Muscle layer of duodenum (tissue), 2 donors: ENCODE data around the gene SFT2D1.
"Not testable (repeated sequence)": the region's sequence is repeated elsewhere in the genome, so short reads cannot be mapped to it uniquely, and the experiment has no call there.

Experiments used
- H3K27ac ChIP-seq: one replicate; pipeline ENCODE4 v1.7.0; 2013; ENCODE audit warnings: mild to moderate bottlenecking, low read length
- H3K27me3 ChIP-seq: one replicate; pipeline ENCODE4 v1.7.0; 2013; ENCODE audit warnings: low read depth, mild to moderate bottlenecking, control low read depth, low read length
- H3K36me3 ChIP-seq, 2 donors: one replicate each; pipeline ENCODE4 v1.7.0; 2013; ENCODE audit warnings: low read length in 2 of 2, control low read depth in 1 of 2, mild to moderate bottlenecking in 1 of 2; ENCODE audit not compliant: insufficient read depth in 2 of 2, control insufficient read depth in 1 of 2
- H3K4me1 ChIP-seq, 2 donors: one replicate each; pipeline ENCODE4 v1.7.0; 2013; ENCODE audit warnings: low read length in 2 of 2, mild to moderate bottlenecking in 2 of 2, control low read depth in 1 of 2, moderate library complexity in 1 of 2; ENCODE audit not compliant: insufficient read depth in 2 of 2, control insufficient read depth in 1 of 2
- H3K4me3 ChIP-seq, 2 donors: one replicate each; pipeline ENCODE4 v1.7.0; 2013; ENCODE audit warnings: low read length in 2 of 2, low read depth in 1 of 2, mild to moderate bottlenecking in 1 of 2
- H3K9me3 ChIP-seq, 2 donors: one replicate each; pipeline ENCODE4 v1.7.0; 2013; ENCODE audit warnings: low read length in 2 of 2, control low read depth in 1 of 2, mild to moderate bottlenecking in 1 of 2; ENCODE audit not compliant: control insufficient read depth in 1 of 2
- donor health status: healthy.

The SFT2D1 gene

GRCh38 chr6:166345672-166346071 lies 3.3 kb upstream of the SFT2D1 start:
- H3K4me1 ChIP-seq, H3K27me3 ChIP-seq, H3K36me3 ChIP-seq, H3K27ac ChIP-seq, H3K9me3 ChIP-seq, H3K4me3 ChIP-seq: not testable (repeated sequence)

DNA sequence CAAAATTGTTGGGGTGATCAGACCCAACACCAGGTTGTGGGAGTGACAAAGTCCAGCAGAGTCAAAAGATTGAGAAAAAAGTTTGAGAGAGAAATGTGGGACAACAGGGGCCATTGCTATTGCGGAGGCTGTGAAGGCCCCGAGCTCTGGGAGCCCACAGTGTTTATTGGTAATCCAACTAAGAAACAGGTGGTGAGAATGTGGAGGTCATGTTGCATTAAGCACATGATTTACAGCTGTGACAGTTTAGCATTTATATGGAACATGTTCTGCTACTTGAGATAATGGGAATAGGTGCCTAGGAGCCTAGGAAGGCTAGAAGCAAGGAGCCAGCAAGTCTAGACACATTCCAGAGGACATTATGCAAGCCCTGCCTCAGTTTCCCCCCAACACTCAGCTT lies 2.6 kb upstream of the SFT2D1 start:
- H3K27ac ChIP-seq, H3K36me3 ChIP-seq, H3K9me3 ChIP-seq, H3K4me3 ChIP-seq, H3K27me3 ChIP-seq: not testable (repeated sequence)
- peaks cover 6 to 17% of the 10 kb centered on the region in 2 donors for H3K4me1 ChIP-seq

DNA sequence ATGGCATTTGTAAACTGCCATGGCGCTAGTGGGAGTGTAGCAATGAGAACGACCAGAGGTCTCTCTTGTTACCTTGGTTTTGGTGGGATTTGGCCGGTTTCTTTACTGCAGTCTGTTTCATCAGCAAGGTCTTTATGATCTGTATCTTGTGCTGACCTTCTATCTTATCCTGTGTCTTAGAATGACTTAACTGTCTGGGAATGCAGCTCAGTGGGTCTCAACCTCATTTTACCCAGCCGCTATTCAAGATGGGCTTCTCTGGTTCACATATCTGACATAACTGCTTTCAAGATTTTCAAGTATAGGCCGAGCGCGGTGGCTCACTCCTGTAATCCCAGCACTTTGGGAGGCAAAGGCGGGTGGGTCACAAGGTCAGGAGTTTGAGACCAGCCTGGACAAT lies 1.9 kb upstream of the SFT2D1 start:
- Histone ChIP-seq H3K4me3 (no peak overlapping the region), H3K27ac (no peak overlapping the region), H3K36me3 (no peaks in the 10 kb centered on the region), H3K9me3 (no peaks in the 10 kb centered on the region), H3K4me1 (peaks cover 6 to 17% of the 10 kb centered on the region in 2 donors), H3K27me3 (no peaks in the 10 kb centered on the region)

GRCh38 chr6:166343150-166343487 lies 774 bp upstream of the SFT2D1 start:
- Histone ChIP-seq H3K27me3 (no peaks in the 10 kb centered on the region), H3K9me3 (no peaks in the 10 kb centered on the region), H3K36me3 (no peaks in the 10 kb centered on the region), H3K4me1 (peaks cover 6 to 26% of the 10 kb centered on the region in 2 donors), H3K4me3 (peak overlapping the region; percentile 92 to 94), H3K27ac (peak overlapping the region; percentile 91)

- H3K27ac ChIP-seq = peak overlapping the region; percentile 91
- peaks cover 0 to 7% of the 10 kb centered on the region in 2 donors for H3K36me3 ChIP-seq
- no peaks in the 10 kb centered on the region for H3K9me3 ChIP-seq
- no peaks in the 10 kb centered on the region for H3K27me3 ChIP-seq
- H3K4me3 ChIP-seq = peak overlapping the region; percentile 92 to 94
- peaks cover 6 to 26% of the 10 kb centered on the region in 2 donors for H3K4me1 ChIP-seq
Measured at GRCh38 chr6:166341977-166342348, 382 bp downstream of the SFT2D1 start.

GRCh38 chr6:166341464-166341863 lies 881 bp downstream of the SFT2D1 start:
- Histone ChIP-seq H3K36me3 (peaks cover 0 to 7% of the 10 kb centered on the region in 2 donors), H3K4me1 (peaks cover 6 to 26% of the 10 kb centered on the region in 2 donors), H3K4me3 (peak overlapping the region; percentile 92 to 94), H3K27me3 (no peaks in the 10 kb centered on the region), H3K9me3 (no peaks in the 10 kb centered on the region), H3K27ac (peak overlapping the region; percentile 91)

GRCh38 chr6:166338854-166339253 lies 3.5 kb downstream of the SFT2D1 start:
- Histone ChIP-seq H3K9me3 (no peaks in the 10 kb centered on the region), H3K4me3 (no peak overlapping the region), H3K27me3 (no peaks in the 10 kb centered on the region), H3K4me1 (peaks cover 6 to 27% of the 10 kb centered on the region in 2 donors), H3K27ac (no peak overlapping the region), H3K36me3 (peaks cover 0 to 7% of the 10 kb centered on the region in 2 donors)

- Histone ChIP-seq H3K36me3 (peaks cover 0 to 7% of the 10 kb centered on the region in 2 donors), H3K4me3 (no peak overlapping the region), H3K27ac (no peak overlapping the region), H3K4me1 (peaks cover 6 to 35% of the 10 kb centered on the region in 2 donors), H3K27me3 (no peaks in the 10 kb centered on the region), H3K9me3 (no peaks in the 10 kb centered on the region)
Measured at GRCh38 chr6:166336847-166337246, 5.5 kb downstream of the SFT2D1 start.

DNA sequence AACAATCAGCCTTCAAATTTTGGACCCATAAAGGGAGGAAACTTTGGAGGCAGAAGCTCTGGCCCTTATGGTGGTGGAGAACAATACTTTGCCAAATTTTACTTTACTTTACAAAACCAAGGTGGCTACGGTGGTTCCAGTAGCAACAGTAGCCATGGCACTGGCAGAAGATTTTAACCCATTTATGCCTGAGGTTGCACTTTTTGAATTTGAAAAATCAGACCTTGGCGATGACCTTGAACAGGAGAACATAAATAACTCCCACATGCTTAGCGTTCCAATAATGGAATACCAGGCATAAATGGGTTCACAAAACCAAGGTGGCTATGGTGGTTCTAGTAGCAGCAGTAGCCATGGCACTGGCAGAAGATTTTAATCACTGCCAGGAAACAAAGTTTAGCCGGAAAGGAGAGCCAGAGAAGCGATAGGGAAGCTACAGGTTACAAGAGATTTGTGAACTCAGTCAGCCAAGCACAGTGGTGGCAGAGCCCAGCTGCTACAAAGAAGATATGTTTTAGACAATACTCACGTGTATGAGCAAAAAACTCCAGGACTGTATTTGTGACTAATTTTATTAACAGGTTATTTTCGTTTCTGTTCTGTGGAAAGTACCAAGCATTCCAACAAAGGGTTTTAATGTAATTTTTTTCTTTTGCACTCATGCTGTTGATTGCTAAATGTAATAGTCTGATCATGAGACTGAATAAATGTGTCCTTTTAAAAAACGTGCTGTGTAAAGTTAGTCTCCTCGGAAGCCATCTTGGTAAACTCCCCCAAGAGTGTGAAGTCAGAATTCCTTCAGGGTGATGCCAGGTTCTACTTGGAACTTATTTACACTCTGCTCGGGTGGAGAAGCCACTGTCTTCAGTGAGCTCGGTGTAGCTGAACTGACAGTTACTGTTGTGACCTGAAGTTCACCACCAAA lies 6.7 kb downstream of the SFT2D1 start:
- H3K36me3 ChIP-seq = peaks cover 0 to 7% of the 10 kb centered on the region in 2 donors
- peaks cover 4 to 27% of the 10 kb centered on the region in 2 donors for H3K4me1 ChIP-seq
- no peak overlapping the region for H3K4me3 ChIP-seq
- no peaks in the 10 kb centered on the region for H3K9me3 ChIP-seq
- no peaks in the 10 kb centered on the region for H3K27me3 ChIP-seq
- H3K27ac ChIP-seq = no peak overlapping the region

DNA sequence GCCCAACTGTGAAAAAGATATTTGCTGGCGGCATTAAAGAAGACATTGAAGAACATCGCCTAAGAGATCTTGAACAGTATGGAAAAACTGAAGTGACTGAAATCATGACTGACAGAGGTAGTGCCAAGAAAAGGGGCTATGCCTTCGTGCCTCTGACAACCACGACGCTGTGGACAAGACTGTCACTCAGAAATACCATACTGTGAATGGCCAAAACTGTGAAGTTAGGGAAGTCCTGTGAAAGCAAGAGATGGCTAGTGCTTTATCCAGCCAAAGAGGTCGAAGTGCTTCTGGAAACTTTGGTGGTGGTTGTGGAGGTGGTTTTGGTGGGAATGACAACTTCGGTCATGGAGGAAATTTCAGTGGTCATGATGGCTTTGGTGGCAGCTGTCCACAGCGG lies 7.5 kb downstream of the SFT2D1 start:
- no peak overlapping the region for H3K27ac ChIP-seq
- H3K27me3 ChIP-seq = no peaks in the 10 kb centered on the region
- peaks cover 0 to 7% of the 10 kb centered on the region in 2 donors for H3K36me3 ChIP-seq
- peaks cover 0 to 26% of the 10 kb centered on the region in 2 donors for H3K4me1 ChIP-seq
- H3K9me3 ChIP-seq = no peaks in the 10 kb centered on the region
- no peak overlapping the region for H3K4me3 ChIP-seq

DNA sequence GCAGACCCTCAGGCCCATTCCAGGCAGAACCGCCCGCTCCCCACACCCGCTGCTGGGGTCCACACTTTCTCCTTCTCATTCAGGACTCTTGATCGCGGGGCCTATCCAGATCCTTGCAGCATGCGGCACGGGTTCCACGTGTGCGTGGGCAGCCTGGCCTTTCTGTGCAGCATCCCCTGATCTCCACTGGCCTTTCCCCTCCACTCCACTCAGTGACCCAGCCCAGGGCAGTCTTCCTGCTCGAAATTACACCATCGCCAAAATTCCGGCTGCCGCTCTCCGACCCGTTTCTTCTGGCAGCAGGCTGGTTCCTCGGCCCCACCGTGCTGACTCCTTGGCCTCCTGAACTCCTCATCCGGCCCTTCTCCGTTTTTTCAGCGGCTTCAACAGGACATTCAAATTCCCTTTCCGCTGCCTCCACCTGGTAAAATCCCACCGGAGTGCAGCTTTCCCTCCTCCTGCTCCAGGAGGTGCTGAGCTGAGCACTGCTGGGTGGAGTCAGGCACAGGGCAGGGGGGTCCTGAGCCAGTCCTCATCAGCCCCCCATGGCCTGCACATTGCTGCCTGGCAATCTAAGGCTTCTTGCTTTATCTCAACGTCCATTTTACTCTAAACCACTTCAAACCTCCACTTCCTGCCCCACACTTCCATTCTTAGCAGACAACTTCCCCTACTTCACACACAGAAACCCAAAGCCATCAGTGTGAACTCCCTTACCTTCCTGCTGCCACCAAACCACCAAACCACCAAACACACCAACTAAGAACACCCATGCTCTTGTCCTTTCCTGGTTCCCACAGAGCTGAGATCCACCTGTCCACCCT lies 9.0 kb downstream of the SFT2D1 start:
- Histone ChIP-seq H3K4me1 (peaks cover 0 to 17% of the 10 kb centered on the region in 2 donors), H3K36me3 (peaks cover 7 to 8% of the 10 kb centered on the region in 2 donors), H3K4me3 (no peak overlapping the region), H3K9me3 (no peaks in the 10 kb centered on the region), H3K27ac (no peak overlapping the region), H3K27me3 (no peaks in the 10 kb centered on the region)
